Activated T-cell treated with anti-CD3 and anti-CD28 coated beads, Interleukin-2, amount 50 U/mL, for 24 hours (primary cell): ENCODE measurements around the gene ULK4.

Experiments
- DNase-seq: peaks from one replicate; pipeline ENCODE4 v3.0.0-alpha.2; 2020
- H3K27ac Mint-ChIP-seq: 2 replicates; pipeline ENCODE4 v1.8.0; 2020; ENCODE audit warnings: mild to moderate bottlenecking, mixed read lengths
- H3K27me3 Mint-ChIP-seq: 2 replicates; pipeline ENCODE4 v1.8.0; 2020; ENCODE audit warnings: mixed read lengths
- H3K36me3 Mint-ChIP-seq: 2 replicates; pipeline ENCODE4 v1.8.0; 2020; ENCODE audit warnings: low read depth, mixed read lengths
- H3K4me1 Mint-ChIP-seq: 2 replicates; pipeline ENCODE4 v1.8.0; 2020; ENCODE audit warnings: low read depth, mixed read lengths
- H3K4me3 Mint-ChIP-seq: 2 replicates; pipeline ENCODE4 v1.8.0; 2020; ENCODE audit warnings: mild to moderate bottlenecking, moderate library complexity, mixed read lengths
- H3K9me3 Mint-ChIP-seq: 2 replicates; pipeline ENCODE4 v1.8.0; 2020; ENCODE audit warnings: mixed read lengths

The ULK4 gene

GRCh38 chr3:41611008-41611407, 350.9 kb downstream of the ULK4 start:
- no peak overlapping the region for H3K4me3 Mint-ChIP-seq
- peaks cover 6% of the 10 kb centered on the region for H3K27me3 Mint-ChIP-seq
- H3K27ac Mint-ChIP-seq = no peak overlapping the region
- no peaks in the 10 kb centered on the region for H3K9me3 Mint-ChIP-seq
- H3K4me1 Mint-ChIP-seq = peaks cover 19% of the 10 kb centered on the region
- no peak for DNase-seq
- H3K36me3 Mint-ChIP-seq = peaks cover 1% of the 10 kb centered on the region

GRCh38 chr3:41608347-41608746, 353.6 kb downstream of the ULK4 start:
- Mint-ChIP-seq H3K27me3 (peaks cover 6% of the 10 kb centered on the region), H3K4me1 (peaks cover 19% of the 10 kb centered on the region), H3K36me3 (no peaks in the 10 kb centered on the region), H3K4me3 (peak overlapping the region; percentile 23), H3K9me3 (no peaks in the 10 kb centered on the region), H3K27ac (peak overlapping the region; percentile 91)
- no peak for DNase-seq

GRCh38 chr3:41603807-41604206, 358.1 kb downstream of the ULK4 start:
- peaks cover 6% of the 10 kb centered on the region for H3K27me3 Mint-ChIP-seq
- H3K4me1 Mint-ChIP-seq = peaks cover 20% of the 10 kb centered on the region
- H3K27ac Mint-ChIP-seq = no peak overlapping the region
- H3K4me3 Mint-ChIP-seq = no peak overlapping the region
- DNase-seq = no peak
- H3K36me3 Mint-ChIP-seq = no peaks in the 10 kb centered on the region
- no peaks in the 10 kb centered on the region for H3K9me3 Mint-ChIP-seq

- DNase-seq = no peak
- Mint-ChIP-seq H3K27me3 (peaks cover 6% of the 10 kb centered on the region), H3K9me3 (no peaks in the 10 kb centered on the region), H3K36me3 (no peaks in the 10 kb centered on the region), H3K4me1 (peaks cover 8% of the 10 kb centered on the region), H3K4me3 (no peak overlapping the region), H3K27ac (no peak overlapping the region)
Measured at GRCh38 chr3:41602121-41602520, 359.8 kb downstream of the ULK4 start.

DNA sequence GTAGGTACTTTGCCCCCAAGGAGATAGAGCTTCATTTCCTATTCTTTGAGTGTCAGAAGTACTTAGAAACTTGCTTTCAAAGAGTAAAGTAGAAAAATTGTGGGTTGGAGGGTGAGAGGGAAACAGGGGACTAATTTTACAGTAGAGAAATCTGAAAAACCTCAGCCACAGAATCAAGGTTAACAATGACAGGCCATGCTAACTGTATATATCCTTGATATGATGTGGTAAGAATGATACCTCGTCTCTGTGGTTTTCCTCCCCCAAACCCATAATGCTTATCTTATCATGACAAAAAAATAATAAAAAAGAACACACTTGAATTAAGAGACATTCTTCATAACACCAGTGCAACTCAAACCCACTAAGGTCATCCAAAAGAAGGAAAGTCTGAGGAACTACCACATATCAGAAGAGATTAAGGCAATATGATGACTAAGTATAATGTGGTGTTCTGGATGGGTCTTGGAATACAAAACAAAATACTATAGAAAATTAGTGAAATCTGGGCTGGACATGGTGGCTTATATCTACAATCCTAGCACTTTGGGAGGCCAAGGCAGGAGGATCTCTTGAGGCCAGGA, 360.4 kb downstream of the ULK4 start:
- no peak for DNase-seq
- Mint-ChIP-seq H3K27me3 (peaks cover under 1% of the 10 kb centered on the region), H3K4me1 (peaks cover 8% of the 10 kb centered on the region), H3K4me3 (no peak overlapping the region), H3K9me3 (no peaks in the 10 kb centered on the region), H3K36me3 (no peaks in the 10 kb centered on the region), H3K27ac (no peak overlapping the region)

GRCh38 chr3:41600616-41601015, 361.3 kb downstream of the ULK4 start:
- no peaks in the 10 kb centered on the region for H3K36me3 Mint-ChIP-seq
- no peaks in the 10 kb centered on the region for H3K27me3 Mint-ChIP-seq
- no peaks in the 10 kb centered on the region for H3K9me3 Mint-ChIP-seq
- no peak overlapping the region for H3K27ac Mint-ChIP-seq
- H3K4me3 Mint-ChIP-seq = no peak overlapping the region
- DNase-seq = no peak
- H3K4me1 Mint-ChIP-seq = peaks cover 8% of the 10 kb centered on the region

GRCh38 chr3:41599127-41599484, 362.8 kb downstream of the ULK4 start:
- Mint-ChIP-seq H3K4me1 (peaks cover 8% of the 10 kb centered on the region), H3K27ac (no peak overlapping the region), H3K27me3 (no peaks in the 10 kb centered on the region), H3K36me3 (no peaks in the 10 kb centered on the region), H3K9me3 (no peaks in the 10 kb centered on the region), H3K4me3 (no peak overlapping the region)
- no peak for DNase-seq

- Mint-ChIP-seq H3K27ac (no peak overlapping the region), H3K4me3 (no peak overlapping the region)
Measured at GRCh38 chr3:41598402-41599126, 363.3 kb downstream of the ULK4 start.

GRCh38 chr3:41593774-41594173, 368.1 kb downstream of the ULK4 start:
- no peak overlapping the region for H3K4me3 Mint-ChIP-seq

More at GRCh38 chr3:41598402-41599126, 363.3 kb downstream of the ULK4 start:
- no peaks in the 10 kb centered on the region for H3K9me3 Mint-ChIP-seq
- H3K36me3 Mint-ChIP-seq = no peaks in the 10 kb centered on the region
- H3K27me3 Mint-ChIP-seq = no peaks in the 10 kb centered on the region
- H3K4me1 Mint-ChIP-seq = peaks cover 6% of the 10 kb centered on the region
- no peak for DNase-seq

GRCh38 chr3:41592753-41593510, 369.0 kb downstream of the ULK4 start:
- no peaks in the 10 kb centered on the region for H3K27me3 Mint-ChIP-seq
- H3K27ac Mint-ChIP-seq = no peak overlapping the region
- H3K9me3 Mint-ChIP-seq = no peaks in the 10 kb centered on the region
- no peak overlapping the region for H3K4me3 Mint-ChIP-seq
- no peaks in the 10 kb centered on the region for H3K36me3 Mint-ChIP-seq
- no peaks in the 10 kb centered on the region for H3K4me1 Mint-ChIP-seq
- no peak for DNase-seq

More at GRCh38 chr3:41593774-41594173, 368.1 kb downstream of the ULK4 start:
- no peak for DNase-seq
- Mint-ChIP-seq H3K4me1 (no peaks in the 10 kb centered on the region), H3K9me3 (no peaks in the 10 kb centered on the region), H3K27ac (no peak overlapping the region), H3K36me3 (no peaks in the 10 kb centered on the region), H3K27me3 (no peaks in the 10 kb centered on the region)

DNA sequence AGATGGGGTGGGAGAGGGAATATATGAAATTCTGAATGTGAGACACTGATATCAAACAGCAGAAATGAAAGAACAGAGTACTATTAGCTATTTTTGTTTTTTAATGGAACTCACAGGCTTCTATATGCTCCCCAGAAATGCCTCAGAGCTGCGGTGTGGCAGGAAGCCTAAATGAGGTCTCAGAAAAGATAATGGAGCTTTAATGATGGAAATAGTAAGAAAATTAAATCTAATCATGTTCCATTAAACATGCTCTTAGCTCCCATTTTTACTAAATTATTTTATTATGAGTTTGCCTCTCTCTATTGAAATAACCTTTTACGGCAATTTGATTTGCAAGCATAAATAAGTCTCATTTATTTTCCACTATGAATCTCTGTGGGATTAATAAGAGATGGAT, 378.9 kb downstream of the ULK4 start:
- no peaks in the 10 kb centered on the region for H3K27me3 Mint-ChIP-seq
- H3K4me3 Mint-ChIP-seq = no peak overlapping the region
- no peaks in the 10 kb centered on the region for H3K9me3 Mint-ChIP-seq
- H3K36me3 Mint-ChIP-seq = no peaks in the 10 kb centered on the region
- peaks cover 2% of the 10 kb centered on the region for H3K4me1 Mint-ChIP-seq
- DNase-seq = no peak
- H3K27ac Mint-ChIP-seq = no peak overlapping the region

DNA sequence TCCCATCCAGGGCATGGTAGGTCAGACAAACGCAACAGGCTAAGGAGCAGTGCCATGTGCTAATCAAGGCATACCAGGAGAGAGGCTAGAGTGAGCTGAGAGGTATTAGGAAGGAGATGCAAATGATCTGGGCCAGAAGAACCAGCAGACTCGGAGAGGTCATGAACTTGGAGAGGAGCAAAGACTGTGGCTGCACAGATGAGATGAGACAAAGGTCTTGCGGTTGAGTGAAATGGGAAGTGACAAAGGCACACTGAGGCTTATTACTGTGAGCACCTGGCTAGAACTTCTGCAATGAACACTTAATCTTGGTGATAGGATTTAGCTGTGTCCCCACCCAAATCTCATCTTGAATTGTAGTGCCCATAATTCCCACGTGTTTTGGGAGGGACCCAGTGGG, 380.2 kb downstream of the ULK4 start:
- no peak for DNase-seq
- Mint-ChIP-seq H3K4me3 (no peak overlapping the region), H3K4me1 (peaks cover 2% of the 10 kb centered on the region), H3K36me3 (no peaks in the 10 kb centered on the region), H3K9me3 (no peaks in the 10 kb centered on the region), H3K27ac (no peak overlapping the region), H3K27me3 (no peaks in the 10 kb centered on the region)

GRCh38 chr3:41580274-41580959, 381.5 kb downstream of the ULK4 start:
- no peak for DNase-seq

DNA sequence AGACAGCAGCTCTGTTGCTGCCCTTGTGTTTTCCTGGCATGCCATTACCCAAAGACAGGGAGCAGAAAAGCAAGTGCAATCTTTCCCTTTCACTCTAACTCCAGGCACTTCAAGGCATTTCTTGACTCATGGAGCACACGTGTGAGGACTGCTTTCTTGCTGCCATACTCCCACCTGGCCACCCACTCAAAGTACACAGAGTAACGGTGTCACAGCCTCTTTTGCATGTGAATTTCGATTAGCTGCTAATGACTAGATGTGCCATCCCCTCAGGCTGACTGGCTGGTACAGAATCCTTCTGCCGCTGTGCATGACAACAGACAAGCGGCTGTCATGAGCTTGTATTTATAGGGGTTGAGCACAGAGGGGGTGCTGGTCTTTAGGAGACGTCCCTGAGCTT, 382.0 kb downstream of the ULK4 start:
- no peak overlapping the region for H3K27ac Mint-ChIP-seq
- no peaks in the 10 kb centered on the region for H3K9me3 Mint-ChIP-seq
- no peaks in the 10 kb centered on the region for H3K27me3 Mint-ChIP-seq
- H3K4me1 Mint-ChIP-seq = no peaks in the 10 kb centered on the region
- no peaks in the 10 kb centered on the region for H3K36me3 Mint-ChIP-seq
- no peak overlapping the region for H3K4me3 Mint-ChIP-seq
- no peak for DNase-seq

More at GRCh38 chr3:41580274-41580959, 381.5 kb downstream of the ULK4 start:
- no peak overlapping the region for H3K4me3 Mint-ChIP-seq
- H3K27me3 Mint-ChIP-seq = no peaks in the 10 kb centered on the region
- H3K4me1 Mint-ChIP-seq = no peaks in the 10 kb centered on the region
- H3K27ac Mint-ChIP-seq = no peak overlapping the region
- H3K9me3 Mint-ChIP-seq = no peaks in the 10 kb centered on the region
- no peaks in the 10 kb centered on the region for H3K36me3 Mint-ChIP-seq
